NCI-H460 (cell line): ENCODE data around the gene ZSWIM8. TPM values are rescaled to one million over a fixed set of nuclear protein-coding genes. Genes with fewer than 3 reads are reported as not detected.

Source experiments
- DNase-seq: peaks from one replicate; pipeline ENCODE4 v3.0.0-alpha.2; 2016; ENCODE audit warnings: low read depth; ENCODE audit errors: extremely low read depth
- small RNA-seq, 2 experiments: library from RNA; depleted of rRNA; stranded (forward); fragments of <200 nt; gene quantifications; one replicate each; pipeline ENCODE3, GENCODE V24; 2014
- total RNA-seq: library from RNA; depleted of rRNA; stranded (reverse); fragments of >200 nt; shearing (Covaris generic); gene quantifications from 2 replicates; pipeline ENCODE4 v1.2.3, GENCODE V29; 2014; rRNA removed

The ZSWIM8 gene
- total RNA-seq, 1 experiment from 2014 or later: 19.7 TPM

- DNase-seq: no peak
These were observed 55.1 kb downstream of the ZSWIM8 start for GRCh38 chr10:73840403-73841060.

- no peak for DNase-seq
These were observed 55.6 kb downstream of the ZSWIM8 start for GRCh38 chr10:73841061-73841421.

DNA sequence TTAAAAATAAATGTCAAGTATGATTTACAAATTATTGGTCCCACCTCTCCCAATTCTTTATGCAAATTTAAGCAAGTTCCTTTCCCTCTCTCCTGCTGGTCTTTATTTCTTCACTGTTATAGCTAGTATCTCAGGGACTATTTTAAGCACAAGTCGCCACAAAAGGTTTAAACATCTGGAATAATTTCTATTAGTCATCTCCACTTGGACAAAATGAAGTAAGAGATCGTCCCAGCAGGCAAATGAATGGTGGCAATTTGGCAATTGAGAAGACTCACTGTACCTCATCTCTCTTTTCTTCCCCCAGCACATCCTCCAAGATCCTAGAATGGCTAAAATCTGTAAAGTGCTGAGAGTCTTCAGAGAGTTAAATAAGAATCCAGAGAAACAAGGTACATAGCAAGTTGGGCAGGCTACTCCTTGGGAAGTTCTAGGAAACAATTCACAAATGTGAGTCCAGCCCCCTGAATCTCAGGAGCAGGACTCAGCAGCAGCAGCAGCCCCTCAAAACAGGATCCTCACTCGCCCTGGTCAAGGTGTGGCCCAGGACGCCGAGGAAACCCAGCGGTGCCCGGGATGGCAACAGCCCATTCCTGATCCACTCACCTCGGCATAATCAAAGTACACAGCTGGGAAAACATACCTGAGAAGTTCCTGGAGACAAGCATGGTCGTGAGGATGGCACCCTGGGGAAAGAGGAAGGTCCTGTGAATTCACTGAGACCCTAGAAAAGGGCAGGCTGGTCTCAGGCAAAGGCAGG is 56.3 kb downstream of the ZSWIM8 start:
- DNase-seq: no peak

- DNase-seq: no peak
These were observed 56.9 kb downstream of the ZSWIM8 start for GRCh38 chr10:73842349-73842748.

GRCh38 chr10:73843261-73843660 is 57.9 kb downstream of the ZSWIM8 start:
- no peak for DNase-seq

DNA sequence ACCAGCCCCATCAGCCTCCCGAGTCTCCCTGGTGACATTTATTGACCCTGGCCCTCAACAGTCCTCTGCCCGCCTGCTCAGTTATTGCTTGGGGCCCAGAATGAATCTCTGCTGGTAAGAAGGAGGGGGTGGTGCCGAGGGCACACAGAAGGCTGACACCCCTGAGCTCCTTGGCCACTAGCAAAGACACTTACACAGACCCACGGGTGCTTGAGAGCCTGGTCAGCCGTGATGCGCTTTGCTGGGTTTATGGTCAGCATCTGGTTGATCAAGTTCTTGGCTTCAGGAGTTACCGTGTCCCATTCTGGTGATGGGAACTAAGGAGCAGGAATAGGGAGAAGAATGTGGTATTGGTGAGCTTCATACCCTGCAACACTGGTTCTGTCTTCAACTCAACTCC is 61.6 kb downstream of the ZSWIM8 start:
- DNase-seq: no peak

DNA sequence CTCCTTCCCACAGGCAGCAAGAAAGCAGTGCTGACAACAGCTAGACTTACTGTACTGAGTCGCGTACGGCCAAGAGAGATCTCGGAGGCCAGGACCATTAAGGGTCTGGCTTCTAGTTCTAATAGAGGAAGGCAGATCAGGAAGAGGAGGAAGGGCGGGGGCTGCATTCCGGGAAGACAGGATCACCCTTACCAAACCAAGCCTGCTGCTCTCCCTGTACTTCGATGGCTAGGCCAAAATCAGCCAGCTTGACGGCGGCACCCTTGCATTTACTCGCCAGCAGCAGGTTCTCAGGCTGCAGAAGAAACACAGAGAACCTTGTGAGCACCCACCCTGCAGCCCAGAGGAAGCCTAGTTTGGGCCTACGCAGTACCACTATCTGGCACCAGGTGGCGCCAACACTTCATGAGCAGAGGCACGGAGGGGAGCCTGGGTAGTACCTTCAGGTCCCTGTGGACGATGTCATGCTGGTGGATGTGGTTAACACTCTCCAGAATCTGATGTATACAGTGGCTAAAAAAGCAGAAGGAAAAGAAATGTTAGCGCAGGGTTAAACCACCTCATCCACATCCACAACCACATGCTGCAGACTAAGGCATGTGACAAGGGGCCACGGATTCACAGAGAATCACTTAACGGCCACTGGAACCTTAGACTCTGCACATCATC is 63.5 kb downstream of the ZSWIM8 start:
- DNase-seq: peak; percentile 71

- DNase-seq: no peak
These were observed 64.8 kb downstream of the ZSWIM8 start for GRCh38 chr10:73850211-73850610.

DNA sequence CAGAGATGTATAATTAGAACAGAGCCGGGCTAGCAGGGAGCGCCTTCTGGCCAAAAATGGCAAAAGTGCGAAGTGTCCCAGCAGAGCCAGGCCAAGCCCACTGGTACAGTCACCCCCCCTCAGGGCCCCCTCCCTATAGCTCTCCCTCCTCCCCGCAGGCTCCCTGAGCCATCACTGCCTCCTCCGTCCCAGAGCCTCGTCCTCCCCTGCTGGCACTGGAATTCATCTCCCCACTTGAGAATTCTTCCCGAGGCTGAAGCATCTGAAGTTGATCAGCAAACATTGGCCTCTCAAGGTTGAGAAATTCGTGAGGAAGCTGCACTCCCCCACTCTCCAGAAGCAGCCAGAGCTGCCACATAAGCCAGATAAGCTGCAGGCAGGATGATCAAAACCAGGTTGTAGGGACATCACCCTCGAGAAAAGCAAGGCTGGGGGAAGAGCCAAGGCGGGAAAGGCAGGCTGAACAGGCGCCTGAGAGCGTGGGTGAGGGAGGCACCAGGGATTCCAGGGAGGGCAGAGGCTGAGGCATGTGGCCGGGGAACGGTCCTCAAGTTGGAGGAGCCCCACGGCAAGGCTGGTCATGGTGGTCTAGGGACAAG is 65.6 kb downstream of the ZSWIM8 start:
- no peak for DNase-seq

Small RNA genes lying within 50 kb of the gene (small RNA-seq; reads per million reads assigned to genes)
- gene AC022400.4 (0 reads per million in 2 experiments), gene AC022400.9 (0 reads per million in 2 experiments), gene ZSWIM8-AS1 (0 reads per million in 2 experiments)

Other genes with a start within 250 kb of the ZSWIM8 start
- gene USP54, start 194.3 kb upstream of the ZSWIM8 start, total RNA-seq: 15.3 and 16.4 TPM in 2 replicates
- gene MYOZ1, start 144.1 kb upstream of the ZSWIM8 start, total RNA-seq: not detected in 2 replicates
- gene SYNPO2L, start 129.6 kb upstream of the ZSWIM8 start, total RNA-seq: not detected in 2 replicates
- gene AGAP5, start 87.5 kb upstream of the ZSWIM8 start, total RNA-seq: 5.2 TPM in 2 replicates
- 66.4 and 69.0 TPM in 2 replicates for gene SEC24C, start 41.2 kb upstream of the ZSWIM8 start, total RNA-seq
- 53.9 and 60.7 TPM in 2 replicates for gene CHCHD1, start 3.6 kb upstream of the ZSWIM8 start, total RNA-seq
- 18.5 and 20.8 TPM in 2 replicates for gene NDST2, start 26.0 kb downstream of the ZSWIM8 start, total RNA-seq
- gene CAMK2G, start 88.9 kb downstream of the ZSWIM8 start, total RNA-seq: 12.7 and 16.7 TPM in 2 replicates
- 9.5 and 10.3 TPM in 2 replicates for gene PLAU, start 125.5 kb downstream of the ZSWIM8 start, total RNA-seq
- 73.9 and 75.7 TPM in 2 replicates for gene VCL, start 212.5 kb downstream of the ZSWIM8 start, total RNA-seq